ENCODE results near the gene TNRC6B.

DNA sequence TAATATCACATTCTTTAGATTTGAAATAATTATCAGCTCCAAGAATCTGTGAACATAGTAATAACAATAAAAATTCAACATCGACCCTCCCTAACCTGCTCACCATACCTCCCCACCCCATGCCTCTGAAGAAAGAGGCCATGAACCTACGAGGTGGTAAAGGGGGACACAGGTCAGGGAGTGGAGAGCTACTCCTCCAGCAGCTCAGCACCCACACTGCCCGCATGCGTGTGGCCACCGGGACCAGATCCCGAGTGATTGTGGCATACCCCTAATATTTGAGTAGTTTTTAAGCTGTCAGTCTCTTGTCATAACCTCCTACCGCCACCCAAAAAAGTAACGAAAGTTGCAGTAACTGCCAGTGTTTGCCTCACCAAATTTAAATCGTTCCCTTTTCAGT, 151.7 kb downstream of the TNRC6B start:
- TF ChIP-seq CTCF (IDR thresholded peaks at IDR 0.05; ENCODE audit: poor library complexity, severe bottlenecking) (no peak), SMC3 (conservative IDR thresholded peaks at IDR 0.05; ENCODE audit: poor library complexity) (no peak), EZH2 (IDR thresholded peaks at IDR 0.05; ENCODE audit: borderline replicate concordance, insufficient read depth, low read length, poor library complexity, severe bottlenecking) (no peak), EP300 (conservative IDR thresholded peaks at IDR 0.05; ENCODE audit: poor library complexity, severe bottlenecking) (no peak)
- TF ChIP-seq, protein P1, sequence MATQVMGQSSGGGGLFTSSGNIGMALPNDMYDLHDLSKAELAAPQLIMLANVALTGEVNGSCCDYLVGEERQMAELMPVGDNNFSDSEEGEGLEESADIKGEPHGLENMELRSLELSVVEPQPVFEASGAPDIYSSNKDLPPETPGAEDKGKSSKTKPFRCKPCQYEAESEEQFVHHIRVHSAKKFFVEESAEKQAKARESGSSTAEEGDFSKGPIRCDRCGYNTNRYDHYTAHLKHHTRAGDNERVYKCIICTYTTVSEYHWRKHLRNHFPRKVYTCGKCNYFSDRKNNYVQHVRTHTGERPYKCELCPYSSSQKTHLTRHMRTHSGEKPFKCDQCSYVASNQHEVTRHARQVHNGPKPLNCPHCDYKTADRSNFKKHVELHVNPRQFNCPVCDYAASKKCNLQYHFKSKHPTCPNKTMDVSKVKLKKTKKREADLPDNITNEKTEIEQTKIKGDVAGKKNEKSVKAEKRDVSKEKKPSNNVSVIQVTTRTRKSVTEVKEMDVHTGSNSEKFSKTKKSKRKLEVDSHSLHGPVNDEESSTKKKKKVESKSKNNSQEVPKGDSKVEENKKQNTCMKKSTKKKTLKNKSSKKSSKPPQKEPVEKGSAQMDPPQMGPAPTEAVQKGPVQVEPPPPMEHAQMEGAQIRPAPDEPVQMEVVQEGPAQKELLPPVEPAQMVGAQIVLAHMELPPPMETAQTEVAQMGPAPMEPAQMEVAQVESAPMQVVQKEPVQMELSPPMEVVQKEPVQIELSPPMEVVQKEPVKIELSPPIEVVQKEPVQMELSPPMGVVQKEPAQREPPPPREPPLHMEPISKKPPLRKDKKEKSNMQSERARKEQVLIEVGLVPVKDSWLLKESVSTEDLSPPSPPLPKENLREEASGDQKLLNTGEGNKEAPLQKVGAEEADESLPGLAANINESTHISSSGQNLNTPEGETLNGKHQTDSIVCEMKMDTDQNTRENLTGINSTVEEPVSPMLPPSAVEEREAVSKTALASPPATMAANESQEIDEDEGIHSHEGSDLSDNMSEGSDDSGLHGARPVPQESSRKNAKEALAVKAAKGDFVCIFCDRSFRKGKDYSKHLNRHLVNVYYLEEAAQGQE (IDR thresholded peaks at IDR 0.05; ENCODE audit: borderline replicate concordance), result no peak

Data from neural cell (in vitro differentiated cells).